HepG2 (cell line): ENCODE measurements around the gene HNRNPUL2. TPM values are rescaled to one million over a fixed set of nuclear protein-coding genes. Genes with fewer than 3 reads are reported as not detected.

Experiments
- ATF7-NPFF ChIP-seq: sonication (generic); formaldehyde crosslinking; IDR thresholded peaks from 2 replicates; pipeline ENCODE4 v1.8.1; 2023; ENCODE audit warnings: mild to moderate bottlenecking, low read depth, missing genetic modification reagents, moderate library complexity
- ETV5 ChIP-seq: IDR thresholded peaks from 2 replicates; pipeline ENCODE4 v1.6.1; 2018; ENCODE audit warnings: missing biosample characterization, missing genetic modification reagents, inconsistent platforms, borderline replicate concordance
- FOXM1 ChIP-seq: sonication (generic); formaldehyde crosslinking; IDR thresholded peaks from 2 replicates; pipeline ENCODE4 v1.5.0; 2020; ENCODE audit warnings: missing genetic modification reagents
- HOXA5 ChIP-seq: sonication (generic); formaldehyde crosslinking; IDR thresholded peaks from 2 replicates; pipeline ENCODE4 v1.4.0; 2020; ENCODE audit warnings: missing genetic modification reagents
- MAZ ChIP-seq, 2 experiments: sonication (generic) in 1 of 2; formaldehyde crosslinking in 1 of 2; IDR thresholded peaks; 2 replicates each; pipeline versions ENCODE4 v1.5.0 to v1.6.1; 2012 to 2020; ENCODE audit warnings: low read depth in 2 of 2, mild to moderate bottlenecking in 2 of 2, borderline replicate concordance in 1 of 2, improper control_type of control experiment in 1 of 2, low read length in 1 of 2, missing genetic modification reagents in 1 of 2, moderate library complexity in 1 of 2
- MED1 ChIP-seq: sonication (generic); formaldehyde crosslinking; IDR thresholded peaks from 2 replicates; pipeline ENCODE4 v1.4.0; 2020; ENCODE audit warnings: missing genetic modification reagents
- NCOA2 ChIP-seq: sonication (generic); formaldehyde crosslinking; IDR thresholded peaks from 2 replicates; pipeline ENCODE4 v1.8.0; 2022; ENCODE audit warnings: inconsistent platforms
- PHF8 ChIP-seq: sonication (generic); formaldehyde crosslinking; IDR thresholded peaks from 2 replicates; pipeline ENCODE4 v1.5.0; 2020; ENCODE audit warnings: missing genetic modification reagents
- POLR2AphosphoS5 ChIP-seq: IDR thresholded peaks from 2 replicates; pipeline ENCODE4 v1.6.1; 2012; ENCODE audit warnings: low read depth, low read length
- TP53 ChIP-seq: sonication (generic); formaldehyde crosslinking; conservative IDR thresholded peaks from 2 replicates; pipeline ENCODE4 v1.4.0; 2020; ENCODE audit warnings: missing genetic modification reagents
- ZKSCAN1 ChIP-seq: fragments of 150-350 bp; IDR thresholded peaks from 2 replicates; pipeline ENCODE4 v1.6.1; 2014; ENCODE audit warnings: low read length
- ZNF12 ChIP-seq: sonication (generic); formaldehyde crosslinking; IDR thresholded peaks from 2 replicates; pipeline ENCODE4 v1.5.0; 2020; ENCODE audit warnings: missing genetic modification reagents
- ZNF232 ChIP-seq: sonication (generic); formaldehyde crosslinking; IDR thresholded peaks from 2 replicates; pipeline ENCODE4 v1.4.0; 2020; ENCODE audit warnings: missing genetic modification reagents, borderline replicate concordance
- ZNF569 ChIP-seq: sonication (generic); formaldehyde crosslinking; IDR thresholded peaks from 2 replicates; pipeline ENCODE4 v1.5.0; 2020; ENCODE audit warnings: mild to moderate bottlenecking, missing genetic modification reagents, moderate library complexity, borderline replicate concordance
- ZNF598 ChIP-seq: sonication (generic); formaldehyde crosslinking; IDR thresholded peaks from 2 replicates; pipeline ENCODE4 v1.5.1; 2020; ENCODE audit warnings: mild to moderate bottlenecking, missing genetic modification reagents, borderline replicate concordance
- ZNF607 ChIP-seq: sonication (generic); formaldehyde crosslinking; IDR thresholded peaks from 2 replicates; pipeline ENCODE4 v1.5.1; 2020; ENCODE audit warnings: missing genetic modification reagents, mild to moderate bottlenecking, borderline replicate concordance
- polyA plus RNA-seq, 8 experiments: library from polyadenylated mRNA; depleted of rRNA in 3 of 8; stranded (reverse) in 7 of 8; unstranded in 1 of 8; fragments of >200 nt; fragmentation: Illumina TruSeq in 4 of 8; extraction: Trizol in 4 of 8; gene quantifications; 2 replicates each; pipeline versions ENCODE4 v1.2.1 to v1.2.3, GENCODE V29; 2011 to 2016; ENCODE audit warnings: low read depth in 4 of 8, missing spikeins in 1 of 8, mixed read lengths in 1 of 8; ENCODE audit not compliant: insufficient read depth in 1 of 8
- total RNA-seq, 5 experiments: library from RNA; depleted of rRNA; stranded (reverse); fragments of >200 nt; fragmentation: Illumina TruSeq; extraction: Trizol; gene quantifications; 2 replicates each; pipeline ENCODE4 v1.2.3, GENCODE V29; 2016; ENCODE audit warnings: low read depth in 1 of 5
- TF ChIP-seq, protein P1 (sequence below): sonication (generic); formaldehyde crosslinking; IDR thresholded peaks from 2 replicates; pipeline ENCODE4 v1.4.0; 2020; ENCODE audit warnings: missing genetic modification reagents
- TF ChIP-seq, protein P2 (sequence below): sonication (generic); formaldehyde crosslinking; conservative IDR thresholded peaks from 2 replicates; pipeline ENCODE4 v1.8.0; 2022; ENCODE audit warnings: mild to moderate bottlenecking, moderate library complexity, missing genetic modification reagents
- TF ChIP-seq, protein P3 (sequence below): sonication (generic); formaldehyde crosslinking; IDR thresholded peaks from 2 replicates; pipeline ENCODE4 v1.4.0; 2020; ENCODE audit warnings: missing genetic modification reagents
- TF ChIP-seq, protein P4 (sequence below): sonication (generic); formaldehyde crosslinking; IDR thresholded peaks from 2 replicates; pipeline ENCODE4 v1.4.0; 2020; ENCODE audit warnings: missing genetic modification reagents

HNRNPUL2 gene
- total and polyA plus RNA-seq, 2 of the 13 experiments (the other 11 are each of a cell fraction or from before 2014, with no cell fraction given): 8.4 to 9.6 TPM

DNA sequence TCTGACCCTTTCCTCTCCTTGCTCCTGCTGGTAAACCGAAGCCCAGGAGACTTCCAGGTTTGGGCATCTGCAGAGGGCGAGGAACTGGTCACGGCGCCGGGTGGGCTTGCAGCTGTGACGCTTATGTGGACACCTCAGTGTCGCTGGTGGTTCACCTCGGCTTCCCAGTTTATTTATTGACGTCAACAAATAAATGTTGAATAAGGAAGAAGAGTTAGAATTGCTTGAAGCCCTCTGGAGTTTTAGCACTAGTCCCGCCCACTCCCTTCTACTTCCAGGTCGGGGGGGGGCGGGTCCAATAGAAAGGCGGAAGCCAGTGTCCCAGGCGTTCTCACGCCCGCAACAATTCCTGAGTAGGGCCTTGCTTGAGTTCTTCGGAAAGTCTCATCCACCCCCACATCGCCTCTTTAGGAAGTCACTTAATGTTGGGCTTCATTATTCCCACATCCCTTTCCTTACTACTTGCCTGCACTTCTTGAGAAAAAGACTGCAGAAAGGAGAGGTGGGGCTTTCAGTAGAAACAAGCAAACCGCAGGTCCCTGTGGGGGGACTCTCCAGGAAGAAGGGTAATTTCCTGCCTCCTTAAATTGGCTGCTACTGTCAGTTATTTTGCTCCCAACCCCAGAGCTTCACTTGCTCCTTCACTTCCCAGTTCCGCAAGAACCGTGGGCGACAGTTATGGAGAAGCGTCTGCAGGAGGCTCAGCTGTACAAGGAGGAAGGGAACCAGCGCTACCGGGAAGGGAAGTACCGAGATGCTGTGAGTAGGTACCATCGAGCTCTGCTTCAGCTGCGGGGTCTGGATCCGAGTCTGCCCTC lies 1.1 kb upstream of the HNRNPUL2 start, which contains the start of gene TTC9C (continued):
- TF ChIP-seq MAZ (IDR thresholded peaks at IDR 0.05; ENCODE audit: borderline replicate concordance, low read depth, low read length) (no peak), MAZ (CRISPR knock-in tag; IDR thresholded peaks at IDR 0.05; ENCODE audit: low read depth) (0 out of 2 replicates have a peak, but pooled peaks have one; percentile 17), ZNF12 (CRISPR knock-in tag) (0 out of 2 replicates have a peak, but pooled peaks have one; percentile 7), ZNF598 (CRISPR knock-in tag) (0 out of 2 replicates have a peak, but pooled peaks have one; percentile 3), ZKSCAN1 (0 out of 2 replicates have a peak, but pooled peaks have one; percentile 14), PHF8 (CRISPR knock-in tag) (peak; percentile 77), ZNF607 (CRISPR knock-in tag) (0 out of 2 replicates have a peak, but pooled peaks have one; percentile 33), TP53 (CRISPR knock-in tag) (0 out of 2 replicates have a peak, but pooled peaks have one; percentile 37), POLR2AphosphoS5 (peak; percentile 79), NCOA2 (CRISPR knock-in tag) (0 out of 2 replicates have a peak, but pooled peaks have one; percentile 18), ZNF569 (CRISPR knock-in tag) (0 out of 2 replicates have a peak, but pooled peaks have one; percentile 17), ETV5 (CRISPR knock-in tag) (peak; percentile 10; the same call in 1 of the 2 replicates), FOXM1 (0 out of 2 replicates have a peak, but pooled peaks have one; percentile 55), MED1 (CRISPR knock-in tag) (0 out of 2 replicates have a peak, but pooled peaks have one; percentile 11), ATF7-NPFF (CRISPR knock-in tag) (0 out of 2 replicates have a peak, but pooled peaks have one; percentile 59), HOXA5 (peak; percentile 59; the same call in 1 of the 2 replicates), ZNF232 (CRISPR knock-in tag) (peak; percentile 86)
- TF ChIP-seq, protein P1, sequence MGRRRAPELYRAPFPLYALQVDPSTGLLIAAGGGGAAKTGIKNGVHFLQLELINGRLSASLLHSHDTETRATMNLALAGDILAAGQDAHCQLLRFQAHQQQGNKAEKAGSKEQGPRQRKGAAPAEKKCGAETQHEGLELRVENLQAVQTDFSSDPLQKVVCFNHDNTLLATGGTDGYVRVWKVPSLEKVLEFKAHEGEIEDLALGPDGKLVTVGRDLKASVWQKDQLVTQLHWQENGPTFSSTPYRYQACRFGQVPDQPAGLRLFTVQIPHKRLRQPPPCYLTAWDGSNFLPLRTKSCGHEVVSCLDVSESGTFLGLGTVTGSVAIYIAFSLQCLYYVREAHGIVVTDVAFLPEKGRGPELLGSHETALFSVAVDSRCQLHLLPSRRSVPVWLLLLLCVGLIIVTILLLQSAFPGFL (CRISPR knock-in tag): no peak
- TF ChIP-seq, protein P2, sequence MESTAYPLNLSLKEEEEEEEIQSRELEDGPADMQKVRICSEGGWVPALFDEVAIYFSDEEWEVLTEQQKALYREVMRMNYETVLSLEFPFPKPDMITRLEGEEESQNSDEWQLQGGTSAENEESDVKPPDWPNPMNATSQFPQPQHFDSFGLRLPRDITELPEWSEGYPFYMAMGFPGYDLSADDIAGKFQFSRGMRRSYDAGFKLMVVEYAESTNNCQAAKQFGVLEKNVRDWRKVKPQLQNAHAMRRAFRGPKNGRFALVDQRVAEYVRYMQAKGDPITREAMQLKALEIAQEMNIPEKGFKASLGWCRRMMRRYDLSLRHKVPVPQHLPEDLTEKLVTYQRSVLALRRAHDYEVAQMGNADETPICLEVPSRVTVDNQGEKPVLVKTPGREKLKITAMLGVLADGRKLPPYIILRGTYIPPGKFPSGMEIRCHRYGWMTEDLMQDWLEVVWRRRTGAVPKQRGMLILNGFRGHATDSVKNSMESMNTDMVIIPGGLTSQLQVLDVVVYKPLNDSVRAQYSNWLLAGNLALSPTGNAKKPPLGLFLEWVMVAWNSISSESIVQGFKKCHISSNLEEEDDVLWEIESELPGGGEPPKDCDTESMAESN: peak; percentile 78
- TF ChIP-seq, protein P3, sequence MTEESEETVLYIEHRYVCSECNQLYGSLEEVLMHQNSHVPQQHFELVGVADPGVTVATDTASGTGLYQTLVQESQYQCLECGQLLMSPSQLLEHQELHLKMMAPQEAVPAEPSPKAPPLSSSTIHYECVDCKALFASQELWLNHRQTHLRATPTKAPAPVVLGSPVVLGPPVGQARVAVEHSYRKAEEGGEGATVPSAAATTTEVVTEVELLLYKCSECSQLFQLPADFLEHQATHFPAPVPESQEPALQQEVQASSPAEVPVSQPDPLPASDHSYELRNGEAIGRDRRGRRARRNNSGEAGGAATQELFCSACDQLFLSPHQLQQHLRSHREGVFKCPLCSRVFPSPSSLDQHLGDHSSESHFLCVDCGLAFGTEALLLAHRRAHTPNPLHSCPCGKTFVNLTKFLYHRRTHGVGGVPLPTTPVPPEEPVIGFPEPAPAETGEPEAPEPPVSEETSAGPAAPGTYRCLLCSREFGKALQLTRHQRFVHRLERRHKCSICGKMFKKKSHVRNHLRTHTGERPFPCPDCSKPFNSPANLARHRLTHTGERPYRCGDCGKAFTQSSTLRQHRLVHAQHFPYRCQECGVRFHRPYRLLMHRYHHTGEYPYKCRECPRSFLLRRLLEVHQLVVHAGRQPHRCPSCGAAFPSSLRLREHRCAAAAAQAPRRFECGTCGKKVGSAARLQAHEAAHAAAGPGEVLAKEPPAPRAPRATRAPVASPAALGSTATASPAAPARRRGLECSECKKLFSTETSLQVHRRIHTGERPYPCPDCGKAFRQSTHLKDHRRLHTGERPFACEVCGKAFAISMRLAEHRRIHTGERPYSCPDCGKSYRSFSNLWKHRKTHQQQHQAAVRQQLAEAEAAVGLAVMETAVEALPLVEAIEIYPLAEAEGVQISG (CRISPR knock-in tag): peak; percentile 73
- TF ChIP-seq, protein P4, sequence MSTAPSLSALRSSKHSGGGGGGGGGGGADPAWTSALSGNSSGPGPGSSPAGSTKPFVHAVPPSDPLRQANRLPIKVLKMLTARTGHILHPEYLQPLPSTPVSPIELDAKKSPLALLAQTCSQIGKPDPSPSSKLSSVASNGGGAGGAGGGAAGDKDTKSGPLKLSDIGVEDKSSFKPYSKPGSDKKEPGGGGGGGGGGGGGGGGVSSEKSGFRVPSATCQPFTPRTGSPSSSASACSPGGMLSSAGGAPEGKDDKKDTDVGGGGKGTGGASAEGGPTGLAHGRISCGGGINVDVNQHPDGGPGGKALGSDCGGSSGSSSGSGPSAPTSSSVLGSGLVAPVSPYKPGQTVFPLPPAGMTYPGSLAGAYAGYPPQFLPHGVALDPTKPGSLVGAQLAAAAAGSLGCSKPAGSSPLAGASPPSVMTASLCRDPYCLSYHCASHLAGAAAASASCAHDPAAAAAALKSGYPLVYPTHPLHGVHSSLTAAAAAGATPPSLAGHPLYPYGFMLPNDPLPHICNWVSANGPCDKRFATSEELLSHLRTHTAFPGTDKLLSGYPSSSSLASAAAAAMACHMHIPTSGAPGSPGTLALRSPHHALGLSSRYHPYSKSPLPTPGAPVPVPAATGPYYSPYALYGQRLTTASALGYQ (CRISPR knock-in tag): 0 out of 2 replicates have a peak, but pooled peaks have one; percentile 65
